ENCODE results near the gene CLEC16A.
A peak's percentile ranks its signal among the peaks of the same experiment; 100 is the strongest.

CLEC16A gene

DNA sequence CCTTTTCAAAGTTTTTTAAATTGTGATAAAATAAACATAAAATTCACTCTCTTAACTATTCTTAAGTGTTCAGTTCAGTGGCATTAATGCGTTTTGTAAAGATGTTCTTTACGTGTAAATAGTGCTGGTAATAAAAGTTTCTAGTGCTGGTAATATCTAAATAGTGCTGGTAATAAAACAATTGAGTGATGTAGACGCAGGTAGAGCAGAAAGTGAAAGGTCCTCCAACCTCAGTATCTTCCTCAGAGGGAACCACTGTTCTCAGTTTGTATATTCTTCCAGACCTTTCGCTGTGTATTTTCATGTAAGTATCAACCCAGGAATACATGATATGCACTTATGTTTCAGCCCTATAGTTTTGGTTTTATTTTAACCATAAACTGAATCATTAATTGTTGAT, 53.1 kb downstream of the CLEC16A start:
- in situ Hi-C loops (cut with HindIII; ENCODE audit: low pct_ligation_motif_present, low pct_unique_long_range_greater_than_20kb, low sequenced_read_pairs), result no loop called here
- DNase-seq, result no peak

DNA sequence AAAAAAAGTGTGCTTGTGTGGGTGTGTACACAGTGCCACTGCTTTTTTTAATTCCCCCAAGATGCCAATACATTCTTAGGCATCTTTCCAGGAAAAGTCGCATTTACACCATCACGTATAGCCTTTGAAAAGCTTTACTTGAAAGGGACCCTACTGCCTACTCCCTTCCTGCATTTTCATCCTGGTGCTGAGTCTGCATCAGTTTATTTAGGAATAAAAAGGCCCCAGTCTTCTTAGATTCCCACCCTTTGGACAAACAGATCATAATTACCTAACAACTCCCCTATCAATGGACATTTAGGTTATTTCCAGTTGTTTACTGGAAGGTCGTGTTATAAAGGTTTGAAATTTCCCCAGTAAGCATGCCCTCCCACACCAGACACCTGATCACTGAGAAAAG, 54.9 kb downstream of the CLEC16A start:
- in situ Hi-C loops (cut with HindIII; ENCODE audit: low pct_ligation_motif_present, low pct_unique_long_range_greater_than_20kb, low sequenced_read_pairs), result no loop called here
- DNase-seq, result no peak

DNA sequence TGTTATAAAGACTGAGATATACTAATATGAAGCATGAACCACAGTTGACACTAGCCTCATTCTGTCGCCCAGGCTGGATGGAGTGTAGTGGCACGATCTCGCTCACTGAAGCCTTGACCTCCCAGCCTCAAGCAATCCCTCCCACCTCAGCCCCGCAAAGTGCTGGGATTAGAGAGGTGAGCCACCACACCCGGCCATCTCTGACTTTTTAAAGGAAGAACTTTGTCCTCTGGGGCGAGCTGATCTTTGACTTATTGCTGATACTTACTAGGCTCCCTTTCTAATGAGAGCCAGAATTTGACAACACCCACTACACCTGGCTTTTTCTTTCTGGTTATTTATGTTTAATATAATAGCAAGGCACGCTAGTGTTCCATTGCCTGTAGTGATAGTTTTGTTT, 57.2 kb downstream of the CLEC16A start:
- in situ Hi-C loops (cut with HindIII; ENCODE audit: low pct_ligation_motif_present, low pct_unique_long_range_greater_than_20kb, low sequenced_read_pairs), result no loop called here
- no peak for DNase-seq

DNA sequence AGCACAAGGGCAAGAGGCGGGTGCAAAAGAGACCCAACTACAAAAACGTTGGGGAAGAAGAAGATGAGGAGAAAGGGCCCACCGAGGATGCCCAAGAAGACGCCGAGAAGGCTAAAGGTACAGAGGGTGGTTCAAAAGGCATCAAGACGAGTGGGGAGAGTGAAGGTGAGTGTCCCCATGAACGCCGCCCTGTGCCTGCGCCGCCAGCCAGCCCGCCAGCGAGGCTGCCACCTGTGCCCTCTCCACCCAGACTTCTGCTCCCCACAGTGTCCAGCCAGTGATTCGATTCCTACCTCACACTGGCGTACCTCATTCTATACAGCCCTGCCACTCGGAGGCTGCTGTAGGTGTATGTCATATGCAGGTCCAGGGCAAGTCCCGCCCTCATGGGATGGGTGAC, 58.8 kb downstream of the CLEC16A start:
- DNase-seq, result no peak
- in situ Hi-C loops (cut with HindIII; ENCODE audit: low pct_ligation_motif_present, low pct_unique_long_range_greater_than_20kb, low sequenced_read_pairs), result no loop called here

DNA sequence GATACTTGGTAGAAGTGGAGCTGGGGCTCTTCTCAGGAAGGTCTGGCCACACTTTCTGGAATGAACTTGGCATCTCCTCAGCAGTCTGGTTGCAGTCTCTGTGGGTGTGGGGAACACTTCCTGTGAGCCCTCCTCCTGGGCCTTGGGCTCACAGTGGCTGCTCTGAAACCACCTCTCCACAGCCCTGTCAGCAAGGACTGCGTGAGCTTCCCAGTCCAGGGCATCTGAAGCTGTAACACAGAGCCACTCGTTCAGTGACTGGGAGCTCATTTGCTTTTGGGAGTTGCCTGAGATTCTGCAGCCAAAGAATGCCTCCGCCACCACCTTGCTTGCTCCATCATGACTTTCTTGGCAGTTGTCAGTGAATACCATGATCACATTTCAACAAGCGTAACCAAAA, 60.0 kb downstream of the CLEC16A start:
- in situ Hi-C loops (cut with HindIII; ENCODE audit: low pct_ligation_motif_present, low pct_unique_long_range_greater_than_20kb, low sequenced_read_pairs), result no loop called here
- DNase-seq, result no peak

DNA sequence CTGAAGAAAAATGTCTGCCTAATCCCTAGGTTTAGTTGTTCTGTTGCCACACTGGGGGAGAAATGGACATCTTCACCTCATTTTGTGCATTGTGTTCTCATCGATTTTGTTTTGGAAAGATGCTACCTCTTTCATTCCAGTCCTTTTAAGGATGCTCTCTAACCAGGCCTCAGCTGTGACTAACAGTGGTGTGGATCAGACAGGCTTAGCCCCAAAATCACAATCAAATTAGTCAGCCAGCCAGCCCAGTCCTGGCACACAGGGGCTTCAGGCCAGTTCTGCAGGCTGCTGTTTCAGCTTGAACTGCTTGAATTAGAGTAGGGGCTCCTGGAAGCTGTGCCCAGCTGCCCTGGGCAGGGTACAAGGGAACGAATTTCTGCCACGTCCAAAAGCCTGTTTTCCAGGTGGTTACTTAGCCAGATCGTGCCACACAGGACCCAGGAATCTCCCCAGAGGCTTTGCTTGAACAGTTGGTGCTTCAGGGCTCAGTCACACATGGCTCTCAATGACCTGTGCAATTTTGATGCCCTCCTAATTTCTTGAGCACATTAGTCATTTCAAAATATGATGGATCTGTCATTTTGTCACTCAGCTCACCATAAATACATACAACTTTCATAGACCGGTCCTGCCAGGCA, 60.7 kb downstream of the CLEC16A start:
- DNase-seq, result no peak
- in situ Hi-C loops (cut with HindIII; ENCODE audit: low pct_ligation_motif_present, low pct_unique_long_range_greater_than_20kb, low sequenced_read_pairs), result no loop called here

DNA sequence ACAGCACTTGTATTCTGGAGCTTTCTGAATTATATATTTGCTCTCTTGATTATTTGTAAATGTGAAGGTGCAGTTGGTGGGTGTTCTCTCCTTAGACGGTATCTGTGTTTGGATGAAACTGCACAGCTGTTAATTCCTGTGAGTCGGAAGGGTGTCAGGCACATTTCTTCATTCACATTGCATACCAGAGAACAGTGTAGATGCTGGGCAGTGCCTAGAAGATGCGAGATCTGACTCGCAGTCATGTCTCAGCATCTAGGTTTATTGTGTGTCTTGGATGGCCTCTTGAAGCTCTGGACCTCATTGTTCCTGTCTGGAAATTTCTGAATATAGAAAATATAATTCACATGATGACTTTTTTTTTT, 61.2 kb downstream of the CLEC16A start:
- no peak for DNase-seq
- in situ Hi-C loops (cut with HindIII; ENCODE audit: low pct_ligation_motif_present, low pct_unique_long_range_greater_than_20kb, low sequenced_read_pairs), result no loop called here

DNA sequence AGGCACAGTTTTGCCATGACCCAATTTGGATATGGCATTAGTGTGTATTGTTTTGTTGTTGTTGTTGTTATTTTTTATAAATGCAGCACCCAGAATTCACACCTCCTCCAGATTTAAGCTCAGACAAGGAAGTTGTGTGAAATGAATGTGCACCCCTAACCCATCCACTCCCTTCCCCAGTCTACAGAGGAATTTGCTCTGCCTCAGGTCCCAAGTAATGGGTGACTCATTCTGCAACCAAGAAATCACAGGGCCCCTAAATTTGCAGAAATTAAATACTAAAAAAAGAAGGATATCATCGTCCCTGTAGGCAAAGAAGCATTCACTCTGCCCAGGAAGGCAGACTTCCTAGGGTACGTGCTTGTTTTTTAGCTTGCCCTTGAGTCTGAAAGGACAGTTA, 62.3 kb downstream of the CLEC16A start:
- in situ Hi-C loops (cut with HindIII; ENCODE audit: low pct_ligation_motif_present, low pct_unique_long_range_greater_than_20kb, low sequenced_read_pairs), result no loop called here
- DNase-seq, result no peak

DNA sequence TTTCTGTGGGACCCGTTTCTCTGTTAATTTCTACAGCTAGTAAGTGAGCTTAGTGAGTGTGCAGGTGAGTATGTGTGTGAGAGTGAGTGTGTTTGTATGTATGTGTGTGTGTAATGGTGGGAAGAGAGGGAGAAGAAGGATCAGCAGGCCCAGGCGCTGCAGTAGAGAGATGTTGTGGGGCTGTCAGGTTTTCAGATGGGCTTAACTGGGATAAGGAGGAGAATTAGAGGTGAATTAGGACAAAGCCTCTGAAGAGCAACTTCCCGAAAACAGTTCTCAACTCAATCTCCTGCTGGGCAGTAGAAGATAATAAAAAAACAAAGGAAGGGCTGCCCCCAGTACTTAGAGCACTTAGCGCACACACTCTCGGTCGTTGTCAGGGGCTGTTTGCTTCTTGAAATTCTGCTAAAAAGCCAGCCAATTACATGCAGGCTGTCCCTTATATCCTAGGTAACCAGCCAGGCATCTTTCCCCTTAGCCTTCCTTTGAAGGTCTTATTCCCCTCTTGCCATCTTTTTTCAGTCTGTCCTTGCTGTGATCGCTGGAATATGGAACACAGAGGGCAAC, 63.4 kb downstream of the CLEC16A start:
- in situ Hi-C loops (cut with HindIII; ENCODE audit: low pct_ligation_motif_present, low pct_unique_long_range_greater_than_20kb, low sequenced_read_pairs), result no loop called here
- DNase-seq, result no peak

DNA sequence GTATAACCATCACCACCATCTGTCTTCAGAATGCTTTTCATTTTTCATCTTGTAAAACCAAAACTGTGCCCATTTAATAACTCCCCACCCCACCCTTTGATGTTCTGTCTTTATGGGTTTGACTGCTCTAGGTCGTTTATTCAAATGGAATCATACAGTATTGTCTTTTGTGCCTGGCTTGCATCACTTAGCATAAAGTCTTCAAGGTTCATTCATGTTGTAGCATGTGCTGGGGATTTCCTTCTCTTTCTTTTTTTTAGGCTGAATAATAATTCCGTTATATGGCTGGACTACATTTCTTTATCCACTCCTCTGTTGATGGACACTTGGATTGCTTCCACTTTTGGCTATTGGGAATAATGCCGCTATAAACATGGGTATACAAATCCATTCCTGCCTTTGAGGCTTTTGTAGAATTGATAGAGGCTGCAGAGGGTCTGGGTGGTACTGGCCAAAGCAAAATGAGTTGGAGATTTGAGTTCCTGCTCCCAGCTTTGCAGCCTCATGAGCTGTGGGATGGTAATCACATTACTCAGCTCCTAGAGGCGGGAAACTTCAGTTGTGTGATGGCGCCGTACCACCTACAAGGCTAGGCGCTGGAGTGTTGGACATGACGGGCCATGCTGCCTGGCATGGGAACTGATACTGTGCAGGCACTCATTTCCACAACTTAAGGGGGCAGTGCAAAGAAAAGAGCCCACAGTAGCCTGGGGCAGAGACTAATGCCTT, 64.8 kb downstream of the CLEC16A start:
- in situ Hi-C loops (cut with HindIII; ENCODE audit: low pct_ligation_motif_present, low pct_unique_long_range_greater_than_20kb, low sequenced_read_pairs), result no loop called here
- DNase-seq, result no peak

DNA sequence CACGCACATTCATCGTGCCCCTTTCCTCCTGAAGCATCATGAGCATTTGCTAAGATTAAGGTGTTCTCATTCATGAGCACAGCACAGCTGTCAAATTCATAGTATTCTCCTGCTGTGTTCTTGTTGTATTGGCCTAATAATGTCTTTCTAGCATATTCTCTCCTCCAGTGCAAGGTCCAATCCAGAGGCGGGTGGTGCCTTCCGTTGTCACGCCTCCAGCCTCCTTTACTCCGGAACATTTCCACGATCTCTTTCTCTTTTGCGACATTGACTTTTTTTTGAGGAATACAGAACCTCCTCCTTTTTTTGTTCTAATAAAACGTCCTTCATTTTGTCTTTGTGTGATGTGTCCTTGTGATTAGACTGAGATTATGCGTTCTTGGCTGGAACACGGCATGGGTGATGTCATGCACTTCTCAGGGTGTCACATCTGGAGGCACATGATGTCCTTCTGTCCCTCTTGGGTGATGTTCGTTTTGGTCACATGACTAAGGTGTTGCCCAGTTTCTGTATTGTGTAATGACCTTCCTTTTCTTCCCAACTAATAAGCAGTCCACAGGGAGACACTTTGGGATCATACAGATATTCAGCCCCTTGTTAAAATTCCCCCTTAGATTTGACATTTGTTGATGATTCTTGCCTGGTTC, 66.3 kb downstream of the CLEC16A start:
- in situ Hi-C loops (cut with HindIII; ENCODE audit: low pct_ligation_motif_present, low pct_unique_long_range_greater_than_20kb, low sequenced_read_pairs), result no loop called here

DNA sequence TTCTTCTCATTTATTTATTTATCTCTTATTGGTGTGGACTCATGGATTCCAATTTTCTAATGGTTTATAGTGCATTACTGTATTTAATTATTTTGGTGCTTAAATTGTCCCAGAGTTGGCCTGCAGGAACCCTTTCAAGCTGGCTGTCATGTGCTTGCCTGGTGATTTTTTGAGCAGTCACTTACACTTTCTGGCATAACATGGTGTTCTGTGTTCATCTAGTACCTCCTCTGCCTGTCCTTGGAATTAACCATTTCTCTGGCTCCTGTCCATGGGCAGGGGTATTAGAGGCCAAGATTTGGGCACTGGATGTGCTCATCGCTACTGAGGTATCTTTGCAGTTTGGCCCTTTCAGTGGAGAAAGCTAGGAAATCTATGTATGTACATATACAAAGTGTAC, 67.0 kb downstream of the CLEC16A start:
- DNase-seq, result no peak
- in situ Hi-C loops (cut with HindIII; ENCODE audit: low pct_ligation_motif_present, low pct_unique_long_range_greater_than_20kb, low sequenced_read_pairs), result no loop called here

More for the DNA sequence above, 66.3 kb downstream of the CLEC16A start:
- no peak for DNase-seq

DNA sequence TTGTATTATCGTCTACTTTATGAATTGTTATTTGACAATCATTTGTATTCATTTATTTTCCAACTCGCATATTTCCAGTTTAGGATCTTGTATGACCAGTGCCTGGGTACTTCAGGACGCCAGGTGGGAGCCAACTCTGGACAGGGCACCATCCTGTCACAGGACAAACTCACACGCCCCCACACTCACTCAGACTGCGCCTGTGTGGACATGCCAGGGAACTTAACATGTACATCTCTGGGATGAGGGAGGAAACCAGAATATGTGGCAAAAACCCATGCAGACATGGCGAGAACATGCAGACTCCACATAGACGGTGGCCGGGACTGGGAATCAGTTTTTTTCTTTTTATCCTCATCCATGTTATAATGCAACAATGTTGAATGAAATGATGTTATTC, 68.5 kb downstream of the CLEC16A start:
- in situ Hi-C loops (cut with HindIII; ENCODE audit: low pct_ligation_motif_present, low pct_unique_long_range_greater_than_20kb, low sequenced_read_pairs), result no loop called here
- no peak for DNase-seq

DNA sequence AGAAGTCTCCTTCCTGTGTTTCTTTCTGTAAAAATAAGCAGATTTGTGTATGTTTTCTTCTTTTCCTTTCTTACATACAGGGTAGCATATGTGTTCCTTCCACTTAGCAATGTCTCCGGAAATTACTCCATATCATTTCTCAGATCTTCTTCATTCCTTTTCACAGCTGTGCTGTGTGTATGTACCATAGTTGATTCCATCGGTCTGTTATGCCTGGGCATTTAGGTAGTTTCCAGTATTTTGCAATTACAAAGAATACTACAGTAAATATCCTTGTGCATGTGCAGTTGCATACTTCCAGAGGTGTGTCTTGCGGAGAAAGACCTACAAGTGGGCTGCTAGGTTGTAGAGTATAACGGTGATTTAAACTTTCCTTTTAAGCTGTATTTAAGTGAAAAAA, 69.8 kb downstream of the CLEC16A start:
- DNase-seq, result no peak
- in situ Hi-C loops (cut with HindIII; ENCODE audit: low pct_ligation_motif_present, low pct_unique_long_range_greater_than_20kb, low sequenced_read_pairs), result no loop called here

DNA sequence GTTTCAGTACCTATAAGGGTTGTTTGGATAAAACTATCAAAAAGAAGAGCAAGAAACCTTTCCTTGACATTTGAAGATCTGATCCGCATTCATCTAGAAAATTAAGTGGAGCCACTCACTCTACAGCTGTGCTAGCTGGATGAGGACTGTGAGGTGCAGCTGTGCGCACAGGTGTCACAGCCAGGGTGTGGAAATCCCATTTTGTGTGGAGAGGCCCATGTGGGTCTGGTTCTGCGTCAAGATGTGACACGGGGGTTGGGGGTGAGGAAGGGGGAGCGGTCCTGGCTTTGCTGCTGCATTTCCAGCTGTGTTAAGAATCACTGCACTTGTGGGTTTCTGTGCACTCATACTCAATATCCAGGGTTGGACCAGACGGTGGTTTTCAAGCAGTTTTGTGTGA, 70.7 kb downstream of the CLEC16A start:
- no peak for DNase-seq
- in situ Hi-C loops (cut with HindIII; ENCODE audit: low pct_ligation_motif_present, low pct_unique_long_range_greater_than_20kb, low sequenced_read_pairs), result no loop called here

DNA sequence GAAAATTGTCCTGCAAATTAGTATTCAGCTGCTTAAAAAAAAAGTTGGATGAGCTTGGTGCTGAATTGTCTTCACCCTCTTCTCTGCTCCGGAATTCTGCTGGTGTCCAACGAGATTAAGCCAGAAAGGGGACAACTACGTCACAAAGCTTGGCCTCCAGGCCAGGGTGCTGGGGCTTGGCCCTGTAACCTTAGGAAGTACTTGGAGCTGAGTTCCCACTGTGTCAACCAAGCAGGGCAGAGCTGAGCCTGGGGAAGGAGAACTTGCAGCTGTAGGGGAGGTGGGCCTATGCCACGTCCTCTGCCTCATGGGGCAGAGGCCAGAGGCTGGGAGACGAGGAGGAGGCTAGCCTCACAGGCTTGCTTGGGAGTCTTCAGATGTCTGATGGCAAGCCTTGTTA, 71.2 kb downstream of the CLEC16A start:
- in situ Hi-C loops (cut with HindIII; ENCODE audit: low pct_ligation_motif_present, low pct_unique_long_range_greater_than_20kb, low sequenced_read_pairs), result no loop called here
- DNase-seq, result no peak

DNA sequence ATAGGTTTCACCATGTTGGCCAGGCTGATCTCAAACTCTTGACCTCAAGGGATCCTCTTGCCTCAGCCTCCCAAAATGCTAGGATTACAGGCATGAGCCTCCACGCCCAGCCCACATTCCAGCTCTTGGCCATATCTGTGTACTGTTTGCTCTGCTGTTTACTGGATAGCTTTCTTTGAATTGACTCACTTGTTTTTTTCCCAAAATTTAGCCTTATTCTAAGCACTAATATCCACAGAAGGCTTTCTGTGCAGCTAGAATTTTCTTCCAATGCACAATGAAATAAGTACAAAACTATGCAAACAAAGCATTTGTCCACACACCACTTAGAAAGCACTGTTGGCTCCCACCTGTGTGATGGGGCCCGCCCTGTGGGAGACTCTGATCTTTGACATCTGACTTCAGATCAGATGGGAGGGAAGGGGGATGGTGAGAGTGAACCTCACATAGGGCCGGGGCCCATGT, 72.2 kb downstream of the CLEC16A start:
- in situ Hi-C loops (cut with HindIII; ENCODE audit: low pct_ligation_motif_present, low pct_unique_long_range_greater_than_20kb, low sequenced_read_pairs), result no loop called here
- DNase-seq, result no peak

DNA sequence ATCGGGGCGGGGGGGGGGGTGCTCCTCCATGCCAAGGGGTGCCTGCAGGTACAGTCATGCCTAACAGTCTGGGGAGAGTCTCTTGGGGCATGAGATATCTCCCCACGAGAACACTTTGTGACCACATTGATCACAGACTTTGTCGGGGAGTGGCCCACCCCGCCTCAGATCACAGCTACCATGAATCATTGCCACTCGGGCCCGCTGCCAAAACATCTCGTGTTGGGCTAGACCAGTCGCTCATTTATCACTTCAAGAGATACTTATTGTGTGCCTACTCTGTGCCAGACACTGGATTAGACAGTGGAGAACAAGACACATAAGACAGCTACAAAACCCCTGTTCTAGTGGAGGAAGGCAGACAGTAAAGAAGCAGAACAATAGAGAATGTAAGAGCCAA, 72.6 kb downstream of the CLEC16A start:
- in situ Hi-C loops (cut with HindIII; ENCODE audit: low pct_ligation_motif_present, low pct_unique_long_range_greater_than_20kb, low sequenced_read_pairs), result no loop called here
- peak; percentile 22 for DNase-seq

DNA sequence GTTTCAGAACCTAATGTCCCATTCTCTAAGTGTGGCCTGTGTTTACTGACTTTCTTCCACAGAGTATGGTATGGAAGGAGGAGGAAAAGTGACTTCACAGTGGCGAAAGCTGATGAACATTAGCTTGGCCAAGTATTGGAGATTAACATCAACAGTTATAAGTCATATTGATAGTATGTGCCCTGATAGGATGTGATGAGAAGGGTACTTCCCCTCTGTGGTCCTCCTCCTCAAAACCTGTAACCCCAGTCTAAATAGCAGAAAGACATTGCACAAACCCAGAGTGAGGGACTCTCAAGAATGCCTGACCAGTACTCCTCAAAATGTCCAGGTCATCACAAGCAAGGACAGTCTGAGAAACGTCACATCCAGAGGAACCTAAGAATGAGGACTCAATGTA, 73.1 kb downstream of the CLEC16A start:
- in situ Hi-C loops (cut with HindIII; ENCODE audit: low pct_ligation_motif_present, low pct_unique_long_range_greater_than_20kb, low sequenced_read_pairs), result no loop called here
- no peak for DNase-seq

DNA sequence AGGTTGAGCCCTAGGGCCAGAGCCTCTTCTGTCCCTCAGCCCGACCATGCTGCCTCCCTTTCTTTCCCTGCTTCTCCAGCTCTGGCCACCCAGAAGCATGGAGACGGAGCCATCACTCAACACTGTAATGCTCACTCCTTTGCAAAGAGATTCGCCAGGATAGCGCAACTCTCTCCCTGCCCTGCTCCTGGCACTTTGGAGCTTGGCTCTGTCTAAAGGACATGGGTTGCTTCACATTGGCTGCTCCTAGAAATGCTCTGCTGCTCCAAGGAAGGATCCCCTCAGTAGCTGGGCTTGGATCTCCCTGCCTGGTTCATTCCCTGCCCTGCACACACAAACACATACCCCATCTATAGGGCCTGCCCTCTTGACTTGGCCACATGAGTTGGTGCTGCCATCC, 76.0 kb downstream of the CLEC16A start:
- no peak for DNase-seq
- in situ Hi-C loops (cut with HindIII; ENCODE audit: low pct_ligation_motif_present, low pct_unique_long_range_greater_than_20kb, low sequenced_read_pairs), result no loop called here

All from ACHN (cell line).